HL-60 (cell line): ENCODE measurements around the gene SESN2.

Source experiments
- DNase-seq, 2 experiments: peaks; one replicate each; pipeline ENCODE4 v3.0.0-alpha.2; 2010 to 2020; ENCODE audit warnings: low read depth in 1 of 2, low spot score in 1 of 2
- H3K27ac ChIP-seq: fragments of 250-450 bp; sonication (Bioruptor Pico); replicated peaks from 2 replicates; pipeline ENCODE4 v1.5.1; 2020; ENCODE audit warnings: mild to moderate bottlenecking, moderate library complexity
- H3K27me3 ChIP-seq: fragments of 250-450 bp; sonication (Bioruptor Pico); 2 replicates; pipeline ENCODE4 v1.5.1; 2021; ENCODE audit warnings: mild to moderate bottlenecking, moderate library complexity; ENCODE audit not compliant: insufficient read depth, poor library complexity, severe bottlenecking
- H3K4me3 ChIP-seq: replicated peaks from 2 replicates; pipeline ENCODE4 v1.5.1; 2011; ENCODE audit warnings: mild to moderate bottlenecking, control low read depth, low read length; ENCODE audit not compliant: insufficient read depth
- CTCF ChIP-seq: IDR thresholded peaks from one replicate; pipeline ENCODE4 v1.5.1; 2011; ENCODE audit warnings: low read length, control low read depth, inconsistent platforms; ENCODE audit not compliant: insufficient read depth
- GABPA ChIP-seq: IDR thresholded peaks from 2 replicates; pipeline ENCODE4 v1.6.1; 2012; ENCODE audit warnings: low read depth
- POLR2AphosphoS5 ChIP-seq: IDR thresholded peaks from 2 replicates; pipeline ENCODE4 v1.6.1; 2012; ENCODE audit warnings: low read depth
- REST ChIP-seq: IDR thresholded peaks from 2 replicates; pipeline ENCODE4 v1.6.1; 2012; ENCODE audit warnings: low read depth; ENCODE audit not compliant: insufficient replicate concordance
- SPI1 ChIP-seq: IDR thresholded peaks from 2 replicates; pipeline ENCODE4 v1.6.1; 2012; ENCODE audit warnings: low read depth, mild to moderate bottlenecking, borderline replicate concordance

The SESN2 gene

GRCh38 chr1:28248273-28249012 is 10.9 kb upstream of the SESN2 start:
- H3K4me3 ChIP-seq: no peak overlapping the region
- peak overlapping the region; percentile 86 for H3K27ac ChIP-seq
- DNase-seq: peak; percentile 45 to 86
- H3K27me3 ChIP-seq: no peaks in the 10 kb centered on the region
- TF ChIP-seq SPI1 (no peak), GABPA (no peak), POLR2AphosphoS5 (no peak), REST (no peak), CTCF (peak; percentile 80)

GRCh38 chr1:28249013-28249865 is 10.1 kb upstream of the SESN2 start:
- H3K27me3 ChIP-seq: no peaks in the 10 kb centered on the region
- TF ChIP-seq SPI1 (no peak), CTCF (no peak), GABPA (no peak), REST (no peak), POLR2AphosphoS5 (no peak)
- no peak overlapping the region for H3K4me3 ChIP-seq
- H3K27ac ChIP-seq: peak overlapping the region; percentile 86
- DNase-seq: peak; percentile 61 to 87

GRCh38 chr1:28249866-28250295 is 9.4 kb upstream of the SESN2 start:
- Histone ChIP-seq H3K27me3 (no peaks in the 10 kb centered on the region), H3K27ac (peak overlapping the region; percentile 86), H3K4me3 (no peak overlapping the region)
- DNase-seq: no peak
- TF ChIP-seq CTCF (no peak), REST (no peak), GABPA (no peak), SPI1 (no peak), POLR2AphosphoS5 (no peak)
